Measurements from ENCODE around the gene SPART.

- TF ChIP-seq POLR2A (IDR thresholded peaks at IDR 0.05) (no peak), CTCF (IDR thresholded peaks at IDR 0.05) (no peak)
Observed at GRCh38 chr13:36328821-36329220, 17.4 kb downstream of the SPART start.

Measured in ovary (tissue), 3 donors.